Endothelial cell of hepatic sinusoid (primary cell): ENCODE data around the gene TAF5L.

ENCODE experiments used
- in situ Hi-C: cut with HindIII; loops from 2 replicates; pipeline ENCODE4 v1.10.0; 2017; ENCODE audit warnings: low sequenced_read_pairs

TAF5L gene

GRCh38 chr1:229643996-229644745 is 18.2 kb upstream of the TAF5L start:
- in situ Hi-C loops, result no loop called here

- in situ Hi-C loops, result no loop called here
Measured at GRCh38 chr1:229642970-229643369, 17.0 kb upstream of the TAF5L start.

- in situ Hi-C loops, result no loop called here
Measured at GRCh38 chr1:229642376-229642775, 16.5 kb upstream of the TAF5L start.

GRCh38 chr1:229641306-229641705 is 15.4 kb upstream of the TAF5L start:
- in situ Hi-C loops, result no loop called here

GRCh38 chr1:229640455-229640854 is 14.5 kb upstream of the TAF5L start:
- in situ Hi-C loops, result no loop called here

- in situ Hi-C loops, result no loop called here
Measured at GRCh38 chr1:229637746-229638145, 11.8 kb upstream of the TAF5L start.

- in situ Hi-C loops, result no loop called here
Measured at GRCh38 chr1:229636042-229636441, 10.1 kb upstream of the TAF5L start.

- in situ Hi-C loops, result no loop called here
Measured at GRCh38 chr1:229631966-229632365, 6.0 kb upstream of the TAF5L start.

GRCh38 chr1:229631148-229631547 is 5.2 kb upstream of the TAF5L start:
- in situ Hi-C loops, result no loop called here

GRCh38 chr1:229629261-229629660 is 3.3 kb upstream of the TAF5L start:
- in situ Hi-C loops, result no loop called here

GRCh38 chr1:229627003-229627402 is 1.1 kb upstream of the TAF5L start:
- in situ Hi-C loops, result no loop called here

GRCh38 chr1:229625071-229625914 is 629 bp downstream of the TAF5L start:
- in situ Hi-C loops, result no loop called here

- in situ Hi-C loops, result loop anchor here (5.0 kb wide), 1 partner anchor 62 kb away; no protein-coding TSS in a partner anchor
Measured at GRCh38 chr1:229624521-229625070, 1.3 kb downstream of the TAF5L start.

- in situ Hi-C loops, result loop anchor here (5.0 kb wide), 1 partner anchor 62 kb away; no protein-coding TSS in a partner anchor
Measured at GRCh38 chr1:229623838-229624237, 2.1 kb downstream of the TAF5L start.

GRCh38 chr1:229623225-229623624 is 2.7 kb downstream of the TAF5L start:
- in situ Hi-C loops, result loop anchor here (5.0 kb wide), 1 partner anchor 61 kb away; no protein-coding TSS in a partner anchor

GRCh38 chr1:229622641-229623120 is 3.2 kb downstream of the TAF5L start:
- in situ Hi-C loops, result loop anchor here (5.0 kb wide), 1 partner anchor 60 kb away; no protein-coding TSS in a partner anchor

GRCh38 chr1:229621663-229622062 is 4.3 kb downstream of the TAF5L start:
- in situ Hi-C loops, result loop anchor here (5.0 kb wide), 1 partner anchor 59 kb away; no protein-coding TSS in a partner anchor

GRCh38 chr1:229620876-229621275 is 5.0 kb downstream of the TAF5L start:
- in situ Hi-C loops, result loop anchor here (5.0 kb wide), 1 partner anchor 59 kb away; no protein-coding TSS in a partner anchor

- in situ Hi-C loops, result loop anchor here (5.0 kb wide), 1 partner anchor 57 kb away; no protein-coding TSS in a partner anchor
Measured at GRCh38 chr1:229619614-229620013, 6.3 kb downstream of the TAF5L start.

GRCh38 chr1:229619002-229619401 is 6.9 kb downstream of the TAF5L start:
- in situ Hi-C loops, result no loop called here
